Stimulated activated naive CD8-positive, alpha-beta T cell treated with anti-CD3 and anti-CD28 coated beads, Interleukin-15, amount 100 ng/mL, for 72 hours (primary cell): ENCODE results near the gene RAB3GAP2.
A peak's percentile ranks its signal among the peaks of the same experiment; 100 is the strongest.
"Not testable (repeated sequence)": the region's sequence is repeated elsewhere in the genome, so short reads cannot be mapped to it uniquely, and the experiment has no call there.

Experiments
- ATAC-seq: fragments of 150-1000 bp; cut with Tn5 transposase; 2 replicates; pipeline ENCODE4 v1.10.0; 2021; ENCODE audit warnings: mild to moderate bottlenecking, moderate library complexity
- DNase-seq, 2 donors: peaks; one replicate each; pipeline ENCODE4 v3.0.0; 2021 to 2022
- H3K27ac Mint-ChIP-seq, 2 donors: one replicate each; pipeline ENCODE4 v1.8.0; 2022; ENCODE audit warnings: mild to moderate bottlenecking in 2 of 2, mixed read lengths in 2 of 2, moderate library complexity in 2 of 2
- H3K27me3 Mint-ChIP-seq: one replicate; pipeline ENCODE4 v1.8.0; 2022; ENCODE audit warnings: mixed read lengths
- H3K4me1 Mint-ChIP-seq: one replicate; pipeline ENCODE4 v1.8.0; 2022; ENCODE audit warnings: mild to moderate bottlenecking, mixed read lengths
- H3K4me3 Mint-ChIP-seq, 2 donors: one replicate each; pipeline ENCODE4 v1.8.0; 2022; ENCODE audit warnings: mild to moderate bottlenecking in 2 of 2, mixed read lengths in 2 of 2, moderate library complexity in 1 of 2
- H3K9me3 Mint-ChIP-seq, 2 donors: one replicate each; pipeline ENCODE4 v1.8.0; 2022; ENCODE audit warnings: mixed read lengths in 2 of 2

The RAB3GAP2 gene

DNA sequence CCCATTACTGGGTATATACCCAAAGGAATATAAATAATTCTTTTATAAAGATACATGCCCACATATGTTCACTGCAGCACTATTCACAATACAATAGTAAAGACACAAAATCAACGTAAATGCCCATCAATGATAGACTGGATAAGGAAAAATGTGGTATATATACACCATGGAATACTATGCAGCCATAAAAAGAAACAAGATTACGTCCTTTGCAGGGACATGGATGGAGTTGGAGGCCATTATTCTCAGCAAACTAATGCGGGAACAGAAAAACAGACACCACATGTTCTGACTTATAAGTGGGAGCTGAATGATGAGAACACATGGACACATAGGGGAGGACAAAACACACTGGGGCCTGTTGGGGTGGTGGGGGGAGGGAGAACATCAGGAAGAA is 12.0 kb downstream of the RAB3GAP2 start:
- peaks cover 23% of the 10 kb centered on the region for H3K4me1 Mint-ChIP-seq
- not testable (repeated sequence) for DNase-seq, H3K27me3 Mint-ChIP-seq, ATAC-seq, H3K27ac Mint-ChIP-seq, H3K4me3 Mint-ChIP-seq
- H3K9me3 Mint-ChIP-seq, result peaks cover 28 to 35% of the 10 kb centered on the region in 2 donors

- not testable (repeated sequence) for DNase-seq, H3K4me3 Mint-ChIP-seq, H3K27me3 Mint-ChIP-seq, H3K27ac Mint-ChIP-seq, ATAC-seq
- H3K4me1 Mint-ChIP-seq, result peaks cover 21% of the 10 kb centered on the region
- H3K9me3 Mint-ChIP-seq, result peaks cover 26 to 35% of the 10 kb centered on the region in 2 donors
Measured at GRCh38 chr1:220259756-220260155, 12.5 kb downstream of the RAB3GAP2 start.

DNA sequence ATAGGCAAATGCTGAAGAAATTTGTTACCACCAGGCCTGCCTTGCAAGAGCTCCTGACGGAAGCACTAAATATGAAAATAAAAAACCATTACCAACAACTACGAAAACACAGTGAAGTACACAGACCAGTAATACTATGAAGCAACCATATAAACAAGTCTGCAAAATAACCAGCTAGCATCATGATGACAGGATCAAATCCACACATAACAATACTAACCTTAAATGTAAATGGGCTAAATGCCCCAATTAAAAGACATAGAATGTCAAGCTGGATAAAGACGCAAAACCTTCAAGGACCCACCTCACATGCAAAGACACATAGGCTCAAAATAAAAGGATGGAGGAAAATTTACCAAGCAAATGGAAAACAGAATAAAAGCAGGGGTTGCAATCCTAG is 16.1 kb downstream of the RAB3GAP2 start:
- H3K4me3 Mint-ChIP-seq, DNase-seq, H3K27ac Mint-ChIP-seq, H3K27me3 Mint-ChIP-seq, ATAC-seq: not testable (repeated sequence)
- H3K9me3 Mint-ChIP-seq, result peaks cover 23 to 51% of the 10 kb centered on the region in 2 donors
- H3K4me1 Mint-ChIP-seq, result peaks cover 17% of the 10 kb centered on the region

DNA sequence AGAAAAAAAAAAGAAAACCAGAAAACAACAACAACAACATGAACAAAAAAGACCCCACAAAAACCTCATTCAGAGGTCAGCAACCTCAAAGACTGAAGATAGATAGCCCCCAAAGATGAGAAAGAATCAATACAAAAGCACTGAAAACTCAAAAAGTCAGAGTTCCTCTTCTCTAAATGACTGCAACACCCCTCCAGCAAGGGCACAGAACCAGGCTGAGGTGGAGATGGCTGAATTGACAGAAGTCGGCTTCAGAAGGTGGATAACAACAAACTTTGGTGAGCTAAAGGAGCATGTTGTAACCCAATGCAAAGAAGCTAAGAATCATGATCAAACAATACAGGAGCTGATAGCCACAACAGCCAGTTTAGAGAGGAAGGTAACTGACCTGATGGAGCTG is 17.0 kb downstream of the RAB3GAP2 start:
- H3K4me3 Mint-ChIP-seq, result no peak overlapping the region
- peaks cover 25 to 50% of the 10 kb centered on the region in 2 donors for H3K9me3 Mint-ChIP-seq
- no peaks in the 10 kb centered on the region for H3K27me3 Mint-ChIP-seq
- ATAC-seq (no peak), DNase-seq (no peak)
- H3K4me1 Mint-ChIP-seq, result peaks cover 17% of the 10 kb centered on the region
- no peak overlapping the region for H3K27ac Mint-ChIP-seq

- H3K4me3 Mint-ChIP-seq, H3K27ac Mint-ChIP-seq, H3K27me3 Mint-ChIP-seq, DNase-seq: not testable (repeated sequence)
- H3K9me3 Mint-ChIP-seq, result peaks cover 38 to 58% of the 10 kb centered on the region in 2 donors
- ATAC-seq, result peak; percentile 90
- peaks cover 10% of the 10 kb centered on the region for H3K4me1 Mint-ChIP-seq
Measured at GRCh38 chr1:220253290-220253689, 19.0 kb downstream of the RAB3GAP2 start.

- Mint-ChIP-seq H3K27ac (no peak overlapping the region), H3K9me3 (peaks cover 37 to 59% of the 10 kb centered on the region in 2 donors), H3K4me1 (no peaks in the 10 kb centered on the region), H3K27me3 (no peaks in the 10 kb centered on the region), H3K4me3 (no peak overlapping the region)
- ATAC-seq (no peak), DNase-seq (no peak)
Measured at GRCh38 chr1:220251272-220251671, 21.0 kb downstream of the RAB3GAP2 start.

DNA sequence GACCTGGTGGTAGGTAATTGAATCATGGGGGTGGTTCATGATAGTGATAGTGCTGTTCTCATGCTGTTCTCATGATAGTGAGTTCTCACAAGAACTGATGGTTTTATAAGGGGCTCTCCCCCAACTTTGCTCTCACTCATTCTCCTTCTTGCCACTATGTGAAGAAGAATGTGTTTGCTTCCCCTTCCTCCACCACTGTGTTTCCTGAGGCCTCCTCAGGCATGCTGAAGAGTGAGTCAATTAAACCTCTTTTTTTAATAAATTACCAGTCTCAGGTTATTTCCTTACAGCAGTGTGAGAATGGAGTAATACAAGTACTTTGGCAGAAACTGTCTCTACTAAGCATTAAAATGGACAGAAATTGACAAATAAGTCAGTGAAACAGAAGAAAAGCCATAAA is 21.6 kb downstream of the RAB3GAP2 start:
- ATAC-seq, result no peak
- Mint-ChIP-seq H3K27me3 (no peaks in the 10 kb centered on the region), H3K9me3 (peaks cover 33 to 56% of the 10 kb centered on the region in 2 donors), H3K4me3 (no peak overlapping the region), H3K27ac (no peak overlapping the region), H3K4me1 (no peaks in the 10 kb centered on the region)
- DNase-seq, result no peak

DNA sequence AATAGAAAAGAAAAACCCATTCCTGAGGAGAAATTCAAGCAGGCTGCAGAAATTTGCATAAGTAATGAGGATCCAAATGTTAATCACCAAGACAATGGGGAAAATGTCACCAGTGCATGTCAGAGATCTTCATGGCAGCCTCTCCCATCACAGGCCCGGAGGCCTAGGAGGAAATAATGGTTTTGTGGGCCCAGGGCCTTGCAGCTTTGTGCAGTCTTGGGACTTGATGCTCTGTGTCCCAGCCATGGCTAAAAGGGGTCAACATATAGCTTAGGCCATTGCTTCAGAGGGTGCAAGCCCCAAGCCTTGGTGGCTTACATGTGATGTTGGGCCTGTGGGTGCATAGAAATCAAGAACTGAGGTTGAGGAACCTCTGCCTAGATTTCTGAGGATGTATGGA is 22.7 kb downstream of the RAB3GAP2 start:
- H3K27ac Mint-ChIP-seq, result no peak overlapping the region
- H3K9me3 Mint-ChIP-seq, result peaks cover 37 to 63% of the 10 kb centered on the region in 2 donors
- DNase-seq (no peak), ATAC-seq (no peak)
- H3K4me1 Mint-ChIP-seq, result peaks cover 7% of the 10 kb centered on the region
- H3K4me3 Mint-ChIP-seq, result no peak overlapping the region
- no peaks in the 10 kb centered on the region for H3K27me3 Mint-ChIP-seq

GRCh38 chr1:220248715-220249265 is 23.5 kb downstream of the RAB3GAP2 start:
- peaks cover 14% of the 10 kb centered on the region for H3K4me1 Mint-ChIP-seq
- H3K27ac Mint-ChIP-seq, DNase-seq, ATAC-seq, H3K27me3 Mint-ChIP-seq, H3K4me3 Mint-ChIP-seq: not testable (repeated sequence)
- H3K9me3 Mint-ChIP-seq, result peaks cover 37 to 68% of the 10 kb centered on the region in 2 donors

GRCh38 chr1:220245900-220246299 is 26.4 kb downstream of the RAB3GAP2 start:
- not testable (repeated sequence) for H3K4me3 Mint-ChIP-seq, DNase-seq, H3K27me3 Mint-ChIP-seq, H3K27ac Mint-ChIP-seq, ATAC-seq
- Mint-ChIP-seq H3K4me1 (peaks cover 30% of the 10 kb centered on the region), H3K9me3 (peaks cover 29 to 47% of the 10 kb centered on the region in 2 donors)

- no peak overlapping the region for H3K27ac Mint-ChIP-seq
- DNase-seq (no peak), ATAC-seq (no peak)
- no peak overlapping the region for H3K4me3 Mint-ChIP-seq
- H3K9me3 Mint-ChIP-seq, result peaks cover 17 to 31% of the 10 kb centered on the region in 2 donors
- H3K4me1 Mint-ChIP-seq, result peaks cover 38% of the 10 kb centered on the region
- H3K27me3 Mint-ChIP-seq, result no peaks in the 10 kb centered on the region
Measured at GRCh38 chr1:220243947-220244346, 28.3 kb downstream of the RAB3GAP2 start.

DNA sequence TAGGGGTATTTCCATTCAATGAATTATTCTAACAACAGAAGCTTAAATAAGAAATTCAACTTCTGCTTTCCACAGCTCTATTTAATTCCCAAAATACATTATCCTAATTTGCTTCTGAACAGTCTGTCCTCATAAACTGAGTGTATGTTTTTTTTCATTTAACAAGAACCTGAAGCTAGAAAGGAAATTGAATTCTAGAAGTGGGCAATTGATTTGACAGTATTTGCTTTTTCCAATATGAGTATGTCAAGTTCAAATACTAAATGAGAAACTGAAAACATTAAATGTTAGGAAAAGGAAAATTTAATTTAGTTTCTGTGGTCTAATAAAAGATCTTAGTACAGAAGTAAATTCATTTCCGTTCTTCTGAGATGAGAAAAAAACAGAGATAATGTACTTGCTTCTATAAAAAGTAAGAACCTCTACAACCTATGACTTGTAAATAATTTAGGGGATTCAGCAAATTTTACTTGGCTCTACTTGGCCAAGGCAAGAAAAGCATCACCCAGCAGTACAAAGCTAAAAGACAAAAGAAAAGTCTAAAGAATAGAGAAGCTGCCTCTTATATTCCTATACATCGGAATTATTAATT is 31.1 kb downstream of the RAB3GAP2 start:
- no peak for DNase-seq
- peaks cover 4 to 13% of the 10 kb centered on the region in 2 donors for H3K9me3 Mint-ChIP-seq
- ATAC-seq, result peak; percentile 62
- peak overlapping the region; percentile 13 to 70 for H3K4me3 Mint-ChIP-seq
- peak overlapping the region in 1 of 2 donors; percentile 57 for H3K27ac Mint-ChIP-seq
- H3K27me3 Mint-ChIP-seq, result no peaks in the 10 kb centered on the region
- peaks cover 38% of the 10 kb centered on the region for H3K4me1 Mint-ChIP-seq

- Mint-ChIP-seq H3K9me3 (peaks cover 2 to 11% of the 10 kb centered on the region in 2 donors), H3K4me1 (peaks cover 35% of the 10 kb centered on the region), H3K4me3 (no peak overlapping the region), H3K27ac (no peak overlapping the region), H3K27me3 (no peaks in the 10 kb centered on the region)
- no peak for DNase-seq
- no peak for ATAC-seq
Measured at GRCh38 chr1:220239966-220240365, 32.3 kb downstream of the RAB3GAP2 start.

- no peak for ATAC-seq
- DNase-seq, result no peak
- Mint-ChIP-seq H3K4me3 (no peak overlapping the region), H3K27me3 (no peaks in the 10 kb centered on the region), H3K9me3 (peaks cover 0 to 3% of the 10 kb centered on the region in 2 donors), H3K27ac (no peak overlapping the region), H3K4me1 (peaks cover 28% of the 10 kb centered on the region)
Measured at GRCh38 chr1:220239213-220239612, 33.0 kb downstream of the RAB3GAP2 start.

- H3K4me1 Mint-ChIP-seq, result peaks cover 16% of the 10 kb centered on the region
- H3K9me3 Mint-ChIP-seq, H3K4me3 Mint-ChIP-seq, H3K27ac Mint-ChIP-seq, ATAC-seq, H3K27me3 Mint-ChIP-seq, DNase-seq: not testable (repeated sequence)
Measured at GRCh38 chr1:220236278-220236677, 36.0 kb downstream of the RAB3GAP2 start.

DNA sequence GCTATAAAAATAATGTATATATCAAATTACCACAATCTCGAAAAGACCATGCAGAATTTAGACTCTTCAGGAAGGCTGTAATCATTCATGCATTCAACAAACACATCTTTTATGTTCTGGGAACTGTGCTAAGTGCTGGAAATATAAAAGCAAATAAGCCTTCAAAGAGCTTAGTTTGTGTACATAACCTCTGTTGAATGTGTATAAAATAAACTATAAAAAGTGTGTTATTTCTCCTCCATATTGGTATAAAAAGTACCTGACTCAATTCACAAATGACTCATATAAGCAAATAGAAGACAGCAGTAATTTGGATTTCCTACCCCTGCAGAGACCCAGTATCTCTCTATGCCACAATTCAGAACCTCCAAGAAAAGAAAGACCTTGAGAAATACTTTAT is 36.8 kb downstream of the RAB3GAP2 start:
- Mint-ChIP-seq H3K4me3 (no peak overlapping the region), H3K4me1 (peaks cover 16% of the 10 kb centered on the region), H3K27me3 (no peaks in the 10 kb centered on the region), H3K27ac (no peak overlapping the region), H3K9me3 (no peaks in the 10 kb centered on the region)
- DNase-seq (no peak), ATAC-seq (no peak)
